GM23338 (cell line): ENCODE data around the gene AP4E1.

Experiments used
- CREB1 ChIP-seq: fragments of 250-450 bp; sonication (Bioruptor Pico); IDR thresholded peaks from 2 replicates; pipeline ENCODE4 v1.5.0; 2020; ENCODE audit warnings: low read depth, mild to moderate bottlenecking, moderate library complexity
- EZH2 ChIP-seq: fragments of 200-600 bp; sonication (generic); IDR thresholded peaks from one replicate; pipeline ENCODE4 v1.8.0; 2017; ENCODE audit warnings: antibody characterized with exemption, mild to moderate bottlenecking, low read depth; ENCODE audit not compliant: unreplicated experiment
- EZH2phosphoT487 ChIP-seq: fragments of 200-600 bp; sonication (generic); IDR thresholded peaks from one replicate; pipeline ENCODE4 v1.8.1; 2018; ENCODE audit warnings: antibody characterized with exemption; ENCODE audit not compliant: unreplicated experiment
- JUNB ChIP-seq: IDR thresholded peaks from one replicate; pipeline ENCODE4 v1.6.1; 2016; ENCODE audit warnings: antibody characterized with exemption; ENCODE audit not compliant: unreplicated experiment
- POLR2AphosphoS5 ChIP-seq: IDR thresholded peaks from 2 replicates; pipeline ENCODE4 v1.6.1; 2016; ENCODE audit warnings: antibody characterized with exemption, low read depth
- STAT1 ChIP-seq: IDR thresholded peaks from one replicate; pipeline ENCODE4 v1.6.1; 2016; ENCODE audit warnings: antibody characterized with exemption; ENCODE audit not compliant: unreplicated experiment
- ZNF114 ChIP-seq: fragments of 250-450 bp; sonication (Bioruptor Pico); IDR thresholded peaks from 2 replicates; pipeline ENCODE4 v1.5.0; 2020; ENCODE audit warnings: mild to moderate bottlenecking, moderate library complexity
- TF ChIP-seq, protein P1 (sequence below), 2 experiments: fragments of 200-600 bp in 1 of 2; sonication (generic) in 1 of 2; conservative IDR thresholded peaks; 2 replicates each; pipeline versions ENCODE4 v1.5.1 to v1.6.1; 2016 to 2017; ENCODE audit warnings: antibody characterized with exemption in 2 of 2, low read depth in 2 of 2, mild to moderate bottlenecking in 2 of 2, moderate library complexity in 1 of 2
- TF ChIP-seq, protein P2 (sequence below): IDR thresholded peaks from one replicate; pipeline ENCODE4 v1.6.1; 2018; ENCODE audit warnings: antibody characterized with exemption; ENCODE audit not compliant: unreplicated experiment
- TF ChIP-seq, protein P3 (sequence below): IDR thresholded peaks from 2 replicates; pipeline ENCODE4 v1.6.1; 2016; ENCODE audit warnings: antibody characterized with exemption

DNA sequence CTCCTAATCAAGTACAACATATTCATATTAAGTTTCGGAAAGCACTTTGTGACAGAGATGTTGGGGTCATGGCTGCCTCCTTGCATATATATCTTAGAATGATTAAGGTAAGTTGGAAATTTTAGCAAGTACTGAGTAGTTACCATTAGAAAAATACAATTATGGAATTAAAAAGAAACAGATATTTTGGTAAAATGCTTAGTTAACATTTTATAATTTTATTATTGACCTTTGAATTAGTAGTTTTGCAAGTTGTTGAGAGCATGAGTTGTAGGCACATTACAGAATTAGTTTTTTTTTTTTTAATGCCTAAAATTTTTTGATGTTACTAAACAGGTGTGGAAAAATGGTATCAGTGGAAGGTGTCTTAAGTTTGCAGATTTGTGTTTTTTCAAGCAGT, 20.6 kb downstream of the AP4E1 start:
- TF ChIP-seq, protein P1, sequence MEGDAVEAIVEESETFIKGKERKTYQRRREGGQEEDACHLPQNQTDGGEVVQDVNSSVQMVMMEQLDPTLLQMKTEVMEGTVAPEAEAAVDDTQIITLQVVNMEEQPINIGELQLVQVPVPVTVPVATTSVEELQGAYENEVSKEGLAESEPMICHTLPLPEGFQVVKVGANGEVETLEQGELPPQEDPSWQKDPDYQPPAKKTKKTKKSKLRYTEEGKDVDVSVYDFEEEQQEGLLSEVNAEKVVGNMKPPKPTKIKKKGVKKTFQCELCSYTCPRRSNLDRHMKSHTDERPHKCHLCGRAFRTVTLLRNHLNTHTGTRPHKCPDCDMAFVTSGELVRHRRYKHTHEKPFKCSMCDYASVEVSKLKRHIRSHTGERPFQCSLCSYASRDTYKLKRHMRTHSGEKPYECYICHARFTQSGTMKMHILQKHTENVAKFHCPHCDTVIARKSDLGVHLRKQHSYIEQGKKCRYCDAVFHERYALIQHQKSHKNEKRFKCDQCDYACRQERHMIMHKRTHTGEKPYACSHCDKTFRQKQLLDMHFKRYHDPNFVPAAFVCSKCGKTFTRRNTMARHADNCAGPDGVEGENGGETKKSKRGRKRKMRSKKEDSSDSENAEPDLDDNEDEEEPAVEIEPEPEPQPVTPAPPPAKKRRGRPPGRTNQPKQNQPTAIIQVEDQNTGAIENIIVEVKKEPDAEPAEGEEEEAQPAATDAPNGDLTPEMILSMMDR (conservative IDR thresholded peaks at IDR 0.05; ENCODE audit: low read depth in 2 of 2) = no peak
- TF ChIP-seq, protein P2, sequence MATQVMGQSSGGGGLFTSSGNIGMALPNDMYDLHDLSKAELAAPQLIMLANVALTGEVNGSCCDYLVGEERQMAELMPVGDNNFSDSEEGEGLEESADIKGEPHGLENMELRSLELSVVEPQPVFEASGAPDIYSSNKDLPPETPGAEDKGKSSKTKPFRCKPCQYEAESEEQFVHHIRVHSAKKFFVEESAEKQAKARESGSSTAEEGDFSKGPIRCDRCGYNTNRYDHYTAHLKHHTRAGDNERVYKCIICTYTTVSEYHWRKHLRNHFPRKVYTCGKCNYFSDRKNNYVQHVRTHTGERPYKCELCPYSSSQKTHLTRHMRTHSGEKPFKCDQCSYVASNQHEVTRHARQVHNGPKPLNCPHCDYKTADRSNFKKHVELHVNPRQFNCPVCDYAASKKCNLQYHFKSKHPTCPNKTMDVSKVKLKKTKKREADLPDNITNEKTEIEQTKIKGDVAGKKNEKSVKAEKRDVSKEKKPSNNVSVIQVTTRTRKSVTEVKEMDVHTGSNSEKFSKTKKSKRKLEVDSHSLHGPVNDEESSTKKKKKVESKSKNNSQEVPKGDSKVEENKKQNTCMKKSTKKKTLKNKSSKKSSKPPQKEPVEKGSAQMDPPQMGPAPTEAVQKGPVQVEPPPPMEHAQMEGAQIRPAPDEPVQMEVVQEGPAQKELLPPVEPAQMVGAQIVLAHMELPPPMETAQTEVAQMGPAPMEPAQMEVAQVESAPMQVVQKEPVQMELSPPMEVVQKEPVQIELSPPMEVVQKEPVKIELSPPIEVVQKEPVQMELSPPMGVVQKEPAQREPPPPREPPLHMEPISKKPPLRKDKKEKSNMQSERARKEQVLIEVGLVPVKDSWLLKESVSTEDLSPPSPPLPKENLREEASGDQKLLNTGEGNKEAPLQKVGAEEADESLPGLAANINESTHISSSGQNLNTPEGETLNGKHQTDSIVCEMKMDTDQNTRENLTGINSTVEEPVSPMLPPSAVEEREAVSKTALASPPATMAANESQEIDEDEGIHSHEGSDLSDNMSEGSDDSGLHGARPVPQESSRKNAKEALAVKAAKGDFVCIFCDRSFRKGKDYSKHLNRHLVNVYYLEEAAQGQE = no peak
- TF ChIP-seq POLR2AphosphoS5 (no peak), EZH2 (no peak), EZH2phosphoT487 (no peak), JUNB (no peak), CREB1 (CRISPR knock-in tag) (no peak), STAT1 (no peak), ZNF114 (CRISPR knock-in tag) (no peak)
- TF ChIP-seq, protein P3, sequence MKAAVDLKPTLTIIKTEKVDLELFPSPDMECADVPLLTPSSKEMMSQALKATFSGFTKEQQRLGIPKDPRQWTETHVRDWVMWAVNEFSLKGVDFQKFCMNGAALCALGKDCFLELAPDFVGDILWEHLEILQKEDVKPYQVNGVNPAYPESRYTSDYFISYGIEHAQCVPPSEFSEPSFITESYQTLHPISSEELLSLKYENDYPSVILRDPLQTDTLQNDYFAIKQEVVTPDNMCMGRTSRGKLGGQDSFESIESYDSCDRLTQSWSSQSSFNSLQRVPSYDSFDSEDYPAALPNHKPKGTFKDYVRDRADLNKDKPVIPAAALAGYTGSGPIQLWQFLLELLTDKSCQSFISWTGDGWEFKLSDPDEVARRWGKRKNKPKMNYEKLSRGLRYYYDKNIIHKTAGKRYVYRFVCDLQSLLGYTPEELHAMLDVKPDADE = no peak
